H1 (cell line): ENCODE results near the gene PHF1. TPM values are rescaled to one million over a fixed set of nuclear protein-coding genes. Genes with fewer than 3 reads are reported as not detected.

Experiments used
- CTCF ChIA-PET: fragments of 300-600 bp; sonication (Branson Sonifier 250); formaldehyde crosslinking; loops from one replicate; lab custom pipeline; 2021; ENCODE audit not compliant: partially characterized antibody; lab: Charles Lee
- POLR2A ChIA-PET: fragments of 300-600 bp; sonication (Branson Sonifier 250); formaldehyde crosslinking; loops from one replicate; lab custom pipeline; 2021; ENCODE audit warnings: inconsistent platforms; ENCODE audit not compliant: partially characterized antibody; lab: Charles Lee
- DNase-seq, 2 experiments: peaks; one replicate each; pipeline versions ENCODE4 v3.0.0 to v3.0.0-alpha.2; 2010 to 2022; ENCODE audit warnings: low spot score in 2 of 2, low read depth in 1 of 2, mixed read lengths in 1 of 2
- FAIRE-seq: peaks from 2 replicates; lab custom pipeline; 2011; peaks lifted over from hg19 to GRCh38; lab: Jason Lieb, UNC
- H2AFZ ChIP-seq: 2 replicates; pipeline ENCODE4 v1.8.1; 2012; ENCODE audit warnings: low read length, inconsistent platforms
- H2AK5ac ChIP-seq: 2 replicates; pipeline ENCODE4 v1.6.1; 2013; ENCODE audit warnings: low read depth, low read length
- H2BK120ac ChIP-seq: replicated peaks from 2 replicates; pipeline ENCODE3; 2013; ENCODE audit warnings: low read depth, low read length, inconsistent platforms
- H2BK12ac ChIP-seq: 2 replicates; pipeline ENCODE4 v1.6.1; 2013; ENCODE audit warnings: low read depth, low read length
- H2BK15ac ChIP-seq: 2 replicates; pipeline ENCODE4 v1.6.1; 2013; ENCODE audit warnings: low read length
- H2BK20ac ChIP-seq: 2 replicates; pipeline ENCODE4 v1.6.1; 2013; ENCODE audit warnings: low read length
- H2BK5ac ChIP-seq: 2 replicates; pipeline ENCODE4 v1.6.1; 2013; ENCODE audit warnings: low read depth, low read length
- H3K14ac ChIP-seq: 2 replicates; pipeline ENCODE4 v1.6.1; 2013; ENCODE audit warnings: inconsistent platforms; ENCODE audit not compliant: insufficient read length
- H3K18ac ChIP-seq: 2 replicates; pipeline ENCODE4 v1.6.1; 2013; ENCODE audit warnings: low read length; ENCODE audit errors: extremely low read depth
- H3K23ac ChIP-seq: 2 replicates; pipeline ENCODE4 v1.6.1; 2013; ENCODE audit warnings: inconsistent platforms; ENCODE audit not compliant: insufficient read length
- H3K23me2 ChIP-seq: 2 replicates; pipeline ENCODE4 v1.6.1; 2013; ENCODE audit warnings: low read depth, low read length
- H3K27ac ChIP-seq: 2 replicates; pipeline ENCODE4 v1.6.1; 2011; ENCODE audit warnings: low read depth, low read length, inconsistent platforms
- H3K27me3 ChIP-seq, 4 experiments: replicated peaks in 1 of 4; 1 replicate in 1 of 4; 2 replicates in 3 of 4; pipeline versions ENCODE4 v1.6.1 to v1.8.1; 2011 to 2013; ENCODE audit warnings: low read length in 3 of 4, mild to moderate bottlenecking in 3 of 4, inconsistent platforms in 2 of 4, mixed read lengths in 2 of 4, moderate library complexity in 1 of 4; ENCODE audit not compliant: control insufficient read depth in 3 of 4, insufficient read depth in 3 of 4; ENCODE audit errors: extremely low read depth in 1 of 4
- H3K36me3 ChIP-seq, 4 experiments: 2 replicates each; pipeline versions ENCODE4 v1.6.1 to v1.8.1; 2011 to 2013; ENCODE audit warnings: mild to moderate bottlenecking in 4 of 4, low read length in 3 of 4, moderate library complexity in 2 of 4, control low read depth in 1 of 4, inconsistent platforms in 1 of 4; ENCODE audit not compliant: insufficient read depth in 4 of 4, control insufficient read depth in 2 of 4
- H3K4ac ChIP-seq: replicated peaks from 2 replicates; pipeline ENCODE3; 2013; ENCODE audit warnings: low read length, low read depth, mixed read lengths, inconsistent platforms; ENCODE audit not compliant: insufficient read length
- H3K4me1 ChIP-seq, 4 experiments: replicated peaks in 1 of 4; 1 replicate in 1 of 4; 2 replicates in 3 of 4; pipeline versions ENCODE4 v1.6.1 to v1.8.1; 2011 to 2013; ENCODE audit warnings: low read length in 3 of 4, inconsistent platforms in 2 of 4, mixed read lengths in 1 of 4; ENCODE audit not compliant: insufficient read depth in 4 of 4, control insufficient read depth in 3 of 4
- H3K4me2 ChIP-seq, 2 experiments: 2 replicates each; pipeline versions ENCODE4 v1.6.1 to v1.8.1; 2011 to 2013; ENCODE audit warnings: low read depth in 2 of 2, low read length in 2 of 2, control low read depth in 1 of 2, inconsistent platforms in 1 of 2, mild to moderate bottlenecking in 1 of 2; ENCODE audit not compliant: insufficient read depth in 1 of 2
- H3K4me3 ChIP-seq, 4 experiments: fragments of 200-600, 300-600 bp in 1 of 4; sonication (generic), shearing (Covaris generic), sonication (Bioruptor Twin) in 1 of 4; 2 replicates each; pipeline versions ENCODE4 v1.5.1 to v1.8.1; 2011 to 2016; ENCODE audit warnings: low read length in 4 of 4, low read depth in 3 of 4, control low read depth in 2 of 4, inconsistent platforms in 2 of 4, mild to moderate bottlenecking in 2 of 4, mixed read lengths in 1 of 4, moderate library complexity in 1 of 4; ENCODE audit not compliant: insufficient read depth in 2 of 4; ENCODE audit errors: extremely low read depth in 1 of 4
- H3K56ac ChIP-seq: replicated peaks from 2 replicates; pipeline ENCODE3; 2013; ENCODE audit warnings: low read depth, mild to moderate bottlenecking, mixed read lengths, low read length, inconsistent platforms; ENCODE audit not compliant: insufficient read length
- H3K79me1 ChIP-seq: 2 replicates; pipeline ENCODE4 v1.6.1; 2013; ENCODE audit warnings: low read depth, low read length, control low read depth
- H3K79me2 ChIP-seq, 2 experiments: 2 replicates each; pipeline versions ENCODE4 v1.6.1 to v1.8.1; 2012 to 2013; ENCODE audit warnings: low read length in 2 of 2, mild to moderate bottlenecking in 2 of 2, inconsistent platforms in 1 of 2; ENCODE audit not compliant: insufficient read depth in 2 of 2, control insufficient read depth in 1 of 2
- H3K9ac ChIP-seq, 4 experiments: replicated peaks in 1 of 4; 1 replicate in 1 of 4; 2 replicates in 3 of 4; pipeline versions ENCODE4 v1.6.1 to v1.8.1; 2011 to 2013; ENCODE audit warnings: low read depth in 3 of 4, low read length in 3 of 4, control low read depth in 2 of 4, mild to moderate bottlenecking in 2 of 4, moderate library complexity in 2 of 4, inconsistent platforms in 1 of 4; ENCODE audit errors: extremely low read depth in 1 of 4
- H3K9me3 ChIP-seq, 2 experiments: 2 replicates each; pipeline versions ENCODE4 v1.6.1 to v1.8.1; 2012 to 2013; ENCODE audit warnings: mild to moderate bottlenecking in 2 of 2, moderate library complexity in 2 of 2, control low read depth in 1 of 2, inconsistent platforms in 1 of 2, low read depth in 1 of 2, low read length in 1 of 2, mixed read lengths in 1 of 2; ENCODE audit not compliant: insufficient read depth in 2 of 2
- H4K20me1 ChIP-seq, 2 experiments: replicated peaks in 1 of 2; 2 replicates each; pipeline versions ENCODE3 to v1.8.1; 2011 to 2013; ENCODE audit warnings: inconsistent platforms in 2 of 2, low read length in 2 of 2, mild to moderate bottlenecking in 1 of 2; ENCODE audit not compliant: insufficient read depth in 2 of 2, control insufficient read depth in 1 of 2
- H4K5ac ChIP-seq: 2 replicates; pipeline ENCODE4 v1.6.1; 2013; ENCODE audit warnings: low read length, low read depth, mixed read lengths, inconsistent platforms; ENCODE audit not compliant: insufficient read length
- H4K8ac ChIP-seq: 2 replicates; pipeline ENCODE4 v1.8.0; 2013; ENCODE audit warnings: mild to moderate bottlenecking, moderate library complexity, low read length, inconsistent platforms; ENCODE audit not compliant: insufficient read depth; ENCODE audit errors: extremely low read depth
- H4K91ac ChIP-seq: replicated peaks from 2 replicates; pipeline ENCODE3; 2013; ENCODE audit warnings: low read length, mixed read lengths, inconsistent platforms; ENCODE audit not compliant: insufficient read length
- KDM1A ChIP-seq: fragments of 200-600, 300-600 bp; sonication (generic); IDR thresholded peaks from 2 replicates; pipeline ENCODE4 v1.7.1; 2016; ENCODE audit warnings: mild to moderate bottlenecking, low read length, borderline replicate concordance
- NANOG ChIP-seq: IDR thresholded peaks from 2 replicates; pipeline ENCODE4 v1.6.1; 2011; ENCODE audit warnings: low read length, low read depth, mild to moderate bottlenecking, inconsistent platforms; ENCODE audit not compliant: insufficient read depth, poor library complexity, severe bottlenecking
- RBBP5 ChIP-seq: IDR thresholded peaks from 2 replicates; pipeline ENCODE4 v1.7.1; 2012; ENCODE audit warnings: low read depth, mild to moderate bottlenecking, inconsistent platforms, low read length, moderate library complexity, borderline replicate concordance
- SIN3A ChIP-seq, 2 experiments: IDR thresholded peaks in 1 of 2; conservative IDR thresholded peaks in 1 of 2; 2 replicates each; pipeline ENCODE4 v1.6.1; 2011 to 2012; ENCODE audit warnings: low read length in 2 of 2, improper control_type of control experiment in 1 of 2, low read depth in 1 of 2, mild to moderate bottlenecking in 1 of 2
- TEAD4 ChIP-seq: IDR thresholded peaks from 2 replicates; pipeline ENCODE4 v1.6.1; 2012; ENCODE audit warnings: low read depth, low read length, inconsistent platforms, mixed read lengths
- WGBS, 2 experiments: shearing (Covaris generic) in 1 of 2; methylation state at CpG; one replicate each; pipeline versions ENCODE4 v1.1.6 to v1.1.7; 2013 to 2015; ENCODE audit warnings: low lambda C conversion rate in 2 of 2, mixed read lengths in 2 of 2, inconsistent platforms in 1 of 2, low coverage in 1 of 2, missing lambda C conversion rate in 1 of 2; ENCODE audit not compliant: insufficient replicate concordance in 2 of 2, insufficient coverage in 1 of 2, insufficient read length in 1 of 2; ENCODE audit errors: extremely low coverage in 1 of 2, missing lambda C conversion rate in 1 of 2; 5-methylcytosine and 5-hydroxymethylcytosine counted together
- polyA plus RNA-seq, 7 experiments: library from polyadenylated mRNA; depleted of rRNA in 3 of 7; stranded (reverse) in 5 of 7; unstranded in 2 of 7; fragments of >200 nt in 5 of 7; fragments of 200-250 nt in 2 of 7; gene quantifications; 1 replicate in 5 of 7; 2 replicates in 1 of 7; 4 replicates in 1 of 7; pipeline versions ENCODE4 v1.2.1 to v1.2.3, GENCODE V29; 2011 to 2013; ENCODE audit warnings: missing spikeins in 2 of 7, mixed read lengths in 2 of 7
- total RNA-seq: library from RNA; stranded (reverse); fragmentation: NEBNext Ultra II Directional; extraction: Animal tissue kit (Norgen Biotek cat#: 25700); gene quantifications from 2 replicates; pipeline ENCODE4 v1.2.1, GENCODE V29; 2021

PHF1 gene
- total and polyA plus RNA-seq, 2 of the 8 experiments (the other 6 are each of a cell fraction or from before 2014, with no cell fraction given), result 47.3 to 78.6 TPM

GRCh38 chr6:33433001-33433543 is 22.3 kb downstream of the PHF1 start:
- Histone ChIP-seq H3K56ac (peak overlapping the region; percentile 27), H4K91ac (peak overlapping the region; percentile 83), H4K5ac (peak overlapping the region; percentile 11), H3K18ac (peak overlapping the region; percentile 71), H2BK5ac (peak overlapping the region; percentile 93), H3K79me1 (peaks cover 14% of the 10 kb centered on the region), H2BK20ac (peak overlapping the region; percentile 24; the same call in 1 of the 2 replicates), H2AFZ (no peak overlapping the region), H3K9me3 (no peaks in the 10 kb centered on the region; a peak in 1 of 4 replicates), H3K79me2 (peaks cover 8 to 71% of the 10 kb centered on the region in 2 experiments; a peak in 3 of 4 replicates), H3K4ac (peak overlapping the region; percentile 40), H3K27ac (peak overlapping the region; percentile 98), H3K4me1 (peaks cover 11 to 34% (median 25%) of the 10 kb centered on the region in 4 experiments), H3K23ac (no peak overlapping the region), H4K20me1 (peaks cover 1 to 11% of the 10 kb centered on the region in 2 experiments), H3K36me3 (peaks cover 21 to 31% (median 28%) of the 10 kb centered on the region in 4 experiments), H2AK5ac (peak overlapping the region; percentile 66), H3K14ac (no peak overlapping the region), H2BK15ac (peak overlapping the region; percentile 90; the same call in 1 of the 2 replicates)
- DNase-seq (no peak), FAIRE-seq (peak; percentile 68)
- WGBS, 2 experiments, result 57% methylated on average over 1 of the region's 1 CpG; no CpG with 5 or more reads in 1 of the 2 experiments
- POLR2A ChIA-PET, result interaction anchor here (0.6 to 14.8 kb wide), 15 partner anchors 8 to 461 kb away, joined by 3 to 381 read pairs (median 5); partner anchors contain the start of genes CUTA, SYNGAP1, ZBTB22 and ZBTB9
- peak in 1 of 2 experiments; percentile 58; a peak in 1 of 4 replicates for TF ChIP-seq SIN3A (conservative IDR thresholded peaks at IDR 0.05 in 1 of 2, IDR thresholded peaks at IDR 0.05 in 1 of 2; ENCODE audit: low read depth in 1 of 2, low read length in 2 of 2)
- no peak for TF ChIP-seq NANOG
- peak; percentile 25; the same call in 1 of the 2 replicates for TF ChIP-seq RBBP5
- peak; percentile 86 for TF ChIP-seq TEAD4
- TF ChIP-seq KDM1A, result peak; percentile 51; the same call in 1 of the 2 replicates
- TF ChIP-seq, all 59 proteins: peak for 4
- H3K4me2 ChIP-seq, result peak overlapping the region; percentile 90 to 91
- CTCF ChIA-PET, result interaction anchor here (0.9 to 1.7 kb wide), 5 partner anchors 9 to 24 kb away, joined by 3 to 6 read pairs (median 3); partner anchors contain the start of gene ZBTB9
- no peak overlapping the region for H4K8ac ChIP-seq
- H2BK12ac ChIP-seq, result peak overlapping the region; percentile 99
- H3K4me3 ChIP-seq, result peak overlapping the region; percentile 31 to 61 (median 56); a peak in 7 of 8 replicates
- peak overlapping the region; percentile 36 to 83 (median 42); a peak in 6 of 7 replicates for H3K9ac ChIP-seq
- peaks cover 24% of the 10 kb centered on the region for H3K23me2 ChIP-seq
- H2BK120ac ChIP-seq, result no peak overlapping the region
- H3K27me3 ChIP-seq, result no peaks in the 10 kb centered on the region
